NCI-H526 (cell line): ENCODE measurements around the gene PPP6R1.

Experiments
- DNase-seq, 2 experiments: peaks; one replicate each; lab custom pipeline; 2025; lab: John Stamatoyannopoulos, UW

PPP6R1 gene

GRCh38 chr19:55279770-55280643 lies 21.2 kb upstream of the PPP6R1 start, which contains the start of gene HSPBP1:
TSS of gene HSPBP1 (minus strand) at chr19:55280110. CDS start at chr19:55279608, 502 bp downstream.
- peak; percentile 97 to 99 for DNase-seq

- no peak for DNase-seq
Observed at GRCh38 chr19:55279340-55279739, 20.5 kb upstream of the PPP6R1 start.

- no peak for DNase-seq
Observed at GRCh38 chr19:55278391-55279135, 19.7 kb upstream of the PPP6R1 start.

GRCh38 chr19:55277494-55277893 lies 18.7 kb upstream of the PPP6R1 start:
- DNase-seq = no peak

GRCh38 chr19:55276720-55277430 lies 18.1 kb upstream of the PPP6R1 start:
- DNase-seq = no peak

- DNase-seq = peak in 1 of 2 experiments; percentile 38
Observed at GRCh38 chr19:55275851-55276719, 17.3 kb upstream of the PPP6R1 start.

GRCh38 chr19:55273978-55274707 lies 15.3 kb upstream of the PPP6R1 start:
- DNase-seq = no peak

GRCh38 chr19:55272142-55272541 lies 13.3 kb upstream of the PPP6R1 start:
- no peak for DNase-seq

- no peak for DNase-seq
Observed at GRCh38 chr19:55270172-55270942, 11.5 kb upstream of the PPP6R1 start.

- DNase-seq = no peak
Observed at GRCh38 chr19:55269299-55269698, 10.5 kb upstream of the PPP6R1 start.

- no peak for DNase-seq
Observed at GRCh38 chr19:55266840-55267239, 8.0 kb upstream of the PPP6R1 start.

- DNase-seq = no peak
Observed at GRCh38 chr19:55266404-55266803, 7.6 kb upstream of the PPP6R1 start.

GRCh38 chr19:55265723-55266386 lies 7.0 kb upstream of the PPP6R1 start:
- no peak for DNase-seq

GRCh38 chr19:55265173-55265572 lies 6.4 kb upstream of the PPP6R1 start:
- DNase-seq = no peak

GRCh38 chr19:55264531-55264930 lies 5.7 kb upstream of the PPP6R1 start:
- no peak for DNase-seq

- DNase-seq = no peak
Observed at GRCh38 chr19:55262359-55262758, 3.5 kb upstream of the PPP6R1 start.

GRCh38 chr19:55261671-55262126 lies 2.9 kb upstream of the PPP6R1 start:
- DNase-seq = peak in 1 of 2 experiments; percentile 15

GRCh38 chr19:55259540-55260210 lies 858 bp upstream of the PPP6R1 start:
- no peak for DNase-seq

GRCh38 chr19:55258476-55258827 lies 365 bp downstream of the PPP6R1 start:
- DNase-seq = peak in 1 of 2 experiments; percentile 59
